HG03442 (cell line): ENCODE results near the gene PLIN3.
"Not testable (repeated sequence)": the region's sequence is repeated elsewhere in the genome, so short reads cannot be mapped to it uniquely, and the experiment has no call there.

Experiments
- ATAC-seq: cut with Tn5 transposase; IDR thresholded peaks from one replicate; pipeline ENCODE4 v1.9.1; 2021; ENCODE audit warnings: mild to moderate bottlenecking, moderate library complexity; ENCODE audit not compliant: unreplicated experiment

Gene PLIN3

DNA sequence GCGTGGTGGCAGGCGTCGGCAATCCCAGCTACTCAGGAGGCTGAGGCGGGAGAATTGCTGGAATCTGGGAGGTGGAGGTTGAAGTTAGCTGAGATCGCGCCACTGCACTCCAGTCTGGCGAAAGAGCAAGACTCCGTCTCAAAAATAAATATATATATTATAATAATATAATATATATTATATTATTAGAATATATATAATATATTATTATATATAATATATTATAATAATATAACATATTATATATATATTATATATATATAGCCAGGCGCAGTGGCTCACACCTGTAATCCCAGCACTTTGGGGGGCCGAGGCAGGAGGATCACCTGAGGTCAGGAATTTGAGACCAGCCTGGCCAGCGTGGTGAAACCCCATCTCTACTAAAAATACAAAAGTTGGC is 25.5 kb upstream of the PLIN3 start:
- not testable (repeated sequence) for ATAC-seq

DNA sequence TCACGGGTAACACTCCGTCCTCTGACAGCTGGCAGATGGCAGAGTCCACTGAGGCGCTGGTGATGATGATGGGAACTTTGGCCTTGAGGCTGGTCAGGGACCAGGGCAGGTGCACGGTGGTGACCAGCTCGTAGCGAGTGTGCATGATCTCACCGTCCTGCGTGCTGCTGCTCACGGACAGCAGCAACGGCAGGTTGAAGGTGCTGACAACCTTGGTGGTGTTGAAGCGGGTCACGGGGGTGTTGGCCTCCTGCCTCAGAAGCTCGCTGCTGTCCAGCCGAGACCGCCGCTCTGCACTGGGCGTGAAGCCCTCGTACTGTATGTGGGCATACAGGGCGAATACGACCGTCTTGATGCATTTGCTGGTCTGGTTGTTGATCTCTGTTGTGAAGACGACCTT is 23.6 kb upstream of the PLIN3 start:
- ATAC-seq, result no peak

DNA sequence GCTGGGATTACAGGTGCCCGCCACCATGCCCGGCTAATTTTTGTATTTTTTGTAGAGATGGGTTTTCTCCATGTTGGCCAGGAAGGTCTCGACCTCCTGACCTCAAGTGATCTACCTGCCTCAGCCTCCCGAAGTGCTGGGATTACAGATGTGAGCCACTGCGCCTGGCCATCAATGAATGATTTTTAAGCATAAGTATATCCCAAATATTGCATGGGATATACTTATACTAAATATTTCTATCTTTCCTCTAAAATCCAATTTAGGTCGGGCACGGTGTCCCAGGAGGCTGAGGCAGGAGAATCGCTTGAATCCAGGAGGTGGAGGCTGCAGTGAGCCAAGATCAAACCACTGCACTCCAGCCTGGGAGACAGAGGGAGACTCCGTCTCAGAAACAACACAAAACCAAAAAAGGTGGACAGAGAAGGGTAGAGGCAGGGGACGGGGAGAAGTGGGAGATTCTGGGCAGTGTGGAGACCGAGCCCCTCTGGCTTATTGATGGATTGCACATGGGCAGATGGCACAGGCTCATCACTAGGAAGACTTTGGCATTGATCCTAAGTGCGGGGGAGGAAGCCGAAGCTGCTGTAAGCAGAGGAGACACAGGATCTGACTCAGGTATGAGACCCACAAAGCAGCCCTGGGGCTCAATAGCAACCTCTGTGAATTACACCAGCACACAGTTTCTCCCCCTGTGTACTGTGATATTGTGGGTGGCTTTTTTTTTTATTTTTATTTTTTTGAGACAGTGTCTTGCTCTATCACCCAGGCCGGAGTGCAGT is 21.8 kb upstream of the PLIN3 start:
- ATAC-seq, result no peak

DNA sequence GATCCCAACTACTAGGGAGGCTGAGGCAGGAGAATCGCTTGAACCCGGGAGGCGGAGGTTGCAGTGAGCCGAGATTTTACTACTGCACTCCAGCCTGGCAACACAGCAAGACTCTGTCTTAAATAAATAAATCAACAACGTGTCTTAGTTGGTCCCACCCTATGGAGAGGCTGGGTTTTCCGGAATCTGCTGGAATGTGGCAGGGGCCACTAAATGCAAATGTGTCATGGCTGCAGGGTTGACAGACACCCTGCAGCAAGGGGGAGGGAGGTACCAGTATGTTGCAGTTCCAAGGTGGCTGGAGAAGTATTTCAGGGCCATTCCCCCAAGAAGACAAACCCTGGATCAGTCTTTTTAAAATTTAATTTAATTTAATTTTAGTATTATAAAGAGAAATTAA is 20.3 kb upstream of the PLIN3 start:
- not testable (repeated sequence) for ATAC-seq

GRCh38 chr19:4884993-4885392 is 17.5 kb upstream of the PLIN3 start:
- not testable (repeated sequence) for ATAC-seq

DNA sequence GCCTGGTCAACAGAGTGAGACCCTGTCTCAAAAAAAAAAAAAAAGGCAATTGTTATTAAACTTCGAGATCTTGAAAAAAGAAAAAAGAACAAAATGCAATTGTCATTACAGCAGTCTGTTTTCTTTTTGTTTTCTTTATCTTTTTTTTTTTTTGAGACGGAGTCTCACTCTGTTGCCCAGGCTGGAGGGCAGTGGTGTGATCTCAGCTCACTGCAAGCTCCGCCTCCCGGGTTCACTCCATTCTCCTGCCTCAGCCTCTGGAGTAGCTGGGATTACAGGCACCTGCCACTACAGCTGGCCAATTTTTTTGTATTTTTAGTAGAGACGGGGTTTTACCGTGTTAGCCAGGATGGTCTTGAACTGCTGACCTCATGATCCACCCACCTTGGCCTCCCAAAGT is 15.4 kb upstream of the PLIN3 start:
- not testable (repeated sequence) for ATAC-seq

DNA sequence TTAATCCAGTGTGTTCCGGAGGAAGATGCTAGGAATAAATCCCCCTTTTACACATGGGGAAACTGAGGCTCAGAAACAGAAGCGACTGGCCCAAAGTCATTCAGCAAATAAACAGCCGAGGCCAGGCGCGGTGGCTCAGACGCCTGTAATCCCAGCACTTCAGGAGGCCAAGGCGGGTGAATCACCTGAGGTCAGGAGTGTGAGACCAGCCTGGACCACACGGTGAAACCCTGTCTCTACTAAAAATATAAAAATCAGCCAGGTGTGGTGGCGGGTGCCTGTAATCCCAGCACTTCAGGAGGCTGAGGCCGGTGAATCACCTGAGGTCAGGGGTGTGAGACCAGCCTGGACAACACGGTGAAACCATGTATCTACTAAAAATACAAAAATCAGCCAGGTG is 11.6 kb upstream of the PLIN3 start:
- ATAC-seq, result no peak

DNA sequence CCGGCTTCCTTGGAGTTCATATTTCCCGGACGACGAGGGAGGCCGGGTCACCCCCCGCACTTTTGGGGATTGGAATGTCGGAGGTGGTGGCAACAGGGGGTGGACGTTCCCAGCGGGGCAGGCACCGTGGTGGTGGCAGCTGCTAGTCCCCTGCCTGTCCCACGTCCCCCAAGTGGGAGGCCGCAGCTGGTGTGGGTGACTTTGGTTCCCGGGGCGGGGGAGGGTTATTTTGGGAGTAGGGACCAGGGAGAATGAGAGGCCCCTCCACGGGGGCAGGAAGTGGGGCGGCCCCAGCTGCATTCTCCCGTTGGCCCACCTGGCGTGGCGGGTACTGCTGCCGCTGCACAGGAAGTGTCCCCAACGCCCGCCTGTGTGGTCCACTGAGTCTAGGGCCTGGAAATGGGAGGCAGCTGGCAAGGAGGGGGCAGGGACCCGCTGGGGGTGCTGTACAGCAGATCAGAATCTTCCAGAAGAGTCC is 11.1 kb upstream of the PLIN3 start:
- no peak for ATAC-seq

GRCh38 chr19:4877753-4878490 is 10.5 kb upstream of the PLIN3 start:
- no peak for ATAC-seq

- ATAC-seq, result no peak
Observed at GRCh38 chr19:4873930-4874329, 6.5 kb upstream of the PLIN3 start.

GRCh38 chr19:4871711-4872110 is 4.2 kb upstream of the PLIN3 start:
- no peak for ATAC-seq

GRCh38 chr19:4870025-4870700 is 2.7 kb upstream of the PLIN3 start:
- no peak for ATAC-seq

DNA sequence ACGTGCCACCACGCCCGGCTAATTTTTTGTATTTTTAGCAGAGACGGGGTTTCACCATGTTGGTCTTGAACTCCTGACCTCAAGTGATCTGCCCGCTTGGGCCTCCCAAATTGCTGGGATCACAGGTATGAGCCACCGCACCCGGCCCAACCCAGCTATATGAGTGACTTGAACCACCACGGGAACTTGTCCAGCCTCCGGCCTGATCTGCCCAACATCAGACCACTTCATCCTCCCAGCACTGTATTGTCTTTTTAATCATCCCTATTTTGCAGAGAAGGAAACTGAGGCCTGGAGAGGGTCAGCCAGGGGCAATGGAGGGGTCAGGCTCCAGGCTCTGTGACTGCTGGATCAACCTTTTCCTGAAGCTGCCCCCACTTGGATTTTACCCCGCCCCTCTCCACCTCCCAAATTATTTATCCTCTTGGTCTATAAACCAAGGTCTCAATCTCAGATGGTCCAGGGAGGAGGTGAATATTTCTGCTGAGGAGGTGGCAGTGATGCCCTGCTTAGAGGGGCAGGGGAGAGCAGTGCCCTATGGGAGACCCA is 893 bp upstream of the PLIN3 start:
- no peak for ATAC-seq

DNA sequence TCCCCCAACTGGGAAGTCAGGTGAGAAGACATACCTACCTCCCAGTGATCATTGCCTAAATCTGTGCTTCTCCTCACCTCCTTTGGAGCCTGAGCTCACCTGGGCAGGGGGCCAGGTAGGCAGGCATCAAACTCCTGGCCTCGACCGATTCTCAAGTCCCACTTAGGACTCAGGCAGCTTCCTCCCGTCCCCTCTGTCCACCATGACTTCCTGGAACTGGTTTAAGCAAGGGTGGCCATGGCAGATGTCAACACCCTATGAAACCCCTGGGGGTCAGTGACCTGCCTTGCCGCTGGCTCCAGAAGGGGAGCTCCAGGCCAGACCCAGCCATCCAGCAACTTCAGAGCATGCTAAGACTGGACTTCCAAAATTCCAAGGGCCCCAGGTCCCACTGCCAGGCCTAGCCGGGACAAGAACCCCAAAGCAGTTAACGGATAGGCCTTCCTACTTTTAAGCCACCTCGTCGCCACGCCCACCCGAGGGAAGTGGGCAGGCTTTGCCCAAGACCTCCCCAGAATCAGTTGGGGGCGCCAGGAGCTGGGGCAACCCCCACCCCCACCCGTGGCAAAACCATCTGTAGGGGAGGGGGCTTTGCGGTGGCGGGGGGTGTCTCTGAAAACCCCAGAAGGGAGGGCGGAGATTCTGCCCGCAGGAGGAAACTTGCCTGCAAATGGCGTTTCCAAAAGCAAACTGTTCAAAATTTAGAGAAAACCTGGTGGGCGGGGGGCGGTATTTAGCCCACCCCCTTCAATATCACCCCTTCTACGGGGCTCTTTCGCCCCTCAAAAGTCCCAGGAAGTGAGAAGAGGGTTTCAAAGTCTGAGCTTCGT is 657 bp downstream of the PLIN3 start:
- no peak for ATAC-seq

- ATAC-seq, result no peak
Observed at GRCh38 chr19:4861147-4861546, 6.3 kb downstream of the PLIN3 start.

DNA sequence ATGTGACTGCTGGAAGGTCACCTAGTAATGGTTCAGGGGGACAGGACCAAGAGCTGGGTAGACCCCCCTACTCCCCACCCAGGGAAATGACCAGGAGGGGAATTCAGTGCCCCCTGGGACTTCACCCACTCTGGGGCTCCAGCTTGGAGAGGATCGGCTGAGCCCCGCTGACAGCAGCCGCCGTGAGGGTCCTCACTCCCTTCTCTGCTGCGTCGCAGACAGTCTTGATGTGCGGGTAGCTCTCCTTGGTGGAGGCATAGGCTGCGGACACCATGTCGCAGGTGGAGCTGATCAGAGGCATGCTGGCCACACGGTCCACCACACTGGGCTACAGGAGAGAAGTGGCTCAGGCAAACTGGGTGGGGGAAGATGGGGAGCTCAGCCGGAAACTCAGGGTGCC is 7.8 kb downstream of the PLIN3 start:
- ATAC-seq, result no peak

DNA sequence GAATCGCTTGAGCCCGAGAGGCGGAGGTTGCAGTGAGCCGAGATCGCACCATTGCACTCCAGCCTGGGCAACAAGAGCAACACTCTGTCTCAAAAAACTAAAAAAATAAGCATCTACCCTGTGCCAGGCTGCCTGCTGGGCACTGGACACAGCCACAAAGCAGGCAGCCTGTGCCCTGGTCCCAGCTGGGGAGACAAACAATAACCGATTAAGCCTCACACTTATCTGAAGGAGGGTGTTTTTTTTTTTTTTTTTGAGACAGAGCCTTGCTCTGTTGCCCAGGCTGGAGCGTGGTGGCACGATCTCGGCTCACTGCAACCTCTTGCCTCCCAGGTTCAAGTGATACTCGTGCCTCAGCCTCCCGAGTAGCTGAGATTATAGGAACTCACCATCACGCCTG is 11.0 kb downstream of the PLIN3 start:
- ATAC-seq, result not testable (repeated sequence)

- not testable (repeated sequence) for ATAC-seq
Observed at GRCh38 chr19:4853506-4853905, 14.0 kb downstream of the PLIN3 start.

DNA sequence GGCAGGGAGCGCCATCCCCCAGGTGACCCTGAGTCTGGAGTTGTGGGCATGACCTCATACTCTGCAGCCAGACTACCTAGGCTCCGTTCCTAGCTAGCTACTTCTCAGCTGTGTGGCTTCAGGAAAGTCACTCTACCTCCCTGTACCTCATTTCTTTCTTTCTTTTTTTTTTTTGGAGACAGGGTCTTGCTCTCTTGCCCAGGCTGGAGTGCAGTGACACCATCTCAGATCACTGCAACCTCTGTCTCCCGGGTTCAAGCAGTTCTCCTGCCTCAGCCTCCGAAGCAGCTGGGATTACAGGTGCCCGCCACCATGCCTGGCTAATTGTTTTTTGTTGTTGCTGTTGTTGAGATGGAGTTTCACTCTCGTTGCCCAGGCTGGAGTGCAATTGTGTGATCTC is 15.0 kb downstream of the PLIN3 start:
- ATAC-seq, result no peak

- peak; percentile 41 for ATAC-seq
Observed at GRCh38 chr19:4851551-4852290, 15.7 kb downstream of the PLIN3 start.
